H1 (cell line): ENCODE measurements around the gene NRXN2. TPM values are rescaled to one million over a fixed set of nuclear protein-coding genes. Genes with fewer than 3 reads are reported as not detected.

Experiments
- CTCF ChIA-PET: fragments of 300-600 bp; sonication (Branson Sonifier 250); formaldehyde crosslinking; loops from one replicate; lab custom pipeline; 2021; ENCODE audit not compliant: partially characterized antibody; lab: Charles Lee
- POLR2A ChIA-PET: fragments of 300-600 bp; sonication (Branson Sonifier 250); formaldehyde crosslinking; loops from one replicate; lab custom pipeline; 2021; ENCODE audit warnings: inconsistent platforms; ENCODE audit not compliant: partially characterized antibody; lab: Charles Lee
- DNase-seq, 2 experiments: peaks; one replicate each; pipeline versions ENCODE4 v3.0.0 to v3.0.0-alpha.2; 2010 to 2022; ENCODE audit warnings: low spot score in 2 of 2, low read depth in 1 of 2, mixed read lengths in 1 of 2
- FAIRE-seq: peaks from 2 replicates; lab custom pipeline; 2011; peaks lifted over from hg19 to GRCh38; lab: Jason Lieb, UNC
- H2AFZ ChIP-seq: 2 replicates; pipeline ENCODE4 v1.8.1; 2012; ENCODE audit warnings: low read length, inconsistent platforms
- H2AK5ac ChIP-seq: 2 replicates; pipeline ENCODE4 v1.6.1; 2013; ENCODE audit warnings: low read depth, low read length
- H2BK120ac ChIP-seq: replicated peaks from 2 replicates; pipeline ENCODE3; 2013; ENCODE audit warnings: low read depth, low read length, inconsistent platforms
- H2BK12ac ChIP-seq: 2 replicates; pipeline ENCODE4 v1.6.1; 2013; ENCODE audit warnings: low read depth, low read length
- H2BK15ac ChIP-seq: 2 replicates; pipeline ENCODE4 v1.6.1; 2013; ENCODE audit warnings: low read length
- H2BK20ac ChIP-seq: 2 replicates; pipeline ENCODE4 v1.6.1; 2013; ENCODE audit warnings: low read length
- H2BK5ac ChIP-seq: 2 replicates; pipeline ENCODE4 v1.6.1; 2013; ENCODE audit warnings: low read depth, low read length
- H3K14ac ChIP-seq: 2 replicates; pipeline ENCODE4 v1.6.1; 2013; ENCODE audit warnings: inconsistent platforms; ENCODE audit not compliant: insufficient read length
- H3K18ac ChIP-seq: 2 replicates; pipeline ENCODE4 v1.6.1; 2013; ENCODE audit warnings: low read length; ENCODE audit errors: extremely low read depth
- H3K23ac ChIP-seq: 2 replicates; pipeline ENCODE4 v1.6.1; 2013; ENCODE audit warnings: inconsistent platforms; ENCODE audit not compliant: insufficient read length
- H3K23me2 ChIP-seq: 2 replicates; pipeline ENCODE4 v1.6.1; 2013; ENCODE audit warnings: low read depth, low read length
- H3K27ac ChIP-seq: 2 replicates; pipeline ENCODE4 v1.6.1; 2011; ENCODE audit warnings: low read depth, low read length, inconsistent platforms
- H3K27me3 ChIP-seq, 4 experiments: replicated peaks in 1 of 4; 1 replicate in 1 of 4; 2 replicates in 3 of 4; pipeline versions ENCODE4 v1.6.1 to v1.8.1; 2011 to 2013; ENCODE audit warnings: low read length in 3 of 4, mild to moderate bottlenecking in 3 of 4, inconsistent platforms in 2 of 4, mixed read lengths in 2 of 4, moderate library complexity in 1 of 4; ENCODE audit not compliant: control insufficient read depth in 3 of 4, insufficient read depth in 3 of 4; ENCODE audit errors: extremely low read depth in 1 of 4
- H3K36me3 ChIP-seq, 4 experiments: 2 replicates each; pipeline versions ENCODE4 v1.6.1 to v1.8.1; 2011 to 2013; ENCODE audit warnings: mild to moderate bottlenecking in 4 of 4, low read length in 3 of 4, moderate library complexity in 2 of 4, control low read depth in 1 of 4, inconsistent platforms in 1 of 4; ENCODE audit not compliant: insufficient read depth in 4 of 4, control insufficient read depth in 2 of 4
- H3K4ac ChIP-seq: replicated peaks from 2 replicates; pipeline ENCODE3; 2013; ENCODE audit warnings: low read length, low read depth, mixed read lengths, inconsistent platforms; ENCODE audit not compliant: insufficient read length
- H3K4me1 ChIP-seq, 4 experiments: replicated peaks in 1 of 4; 1 replicate in 1 of 4; 2 replicates in 3 of 4; pipeline versions ENCODE4 v1.6.1 to v1.8.1; 2011 to 2013; ENCODE audit warnings: low read length in 3 of 4, inconsistent platforms in 2 of 4, mixed read lengths in 1 of 4; ENCODE audit not compliant: insufficient read depth in 4 of 4, control insufficient read depth in 3 of 4
- H3K4me2 ChIP-seq, 2 experiments: 2 replicates each; pipeline versions ENCODE4 v1.6.1 to v1.8.1; 2011 to 2013; ENCODE audit warnings: low read depth in 2 of 2, low read length in 2 of 2, control low read depth in 1 of 2, inconsistent platforms in 1 of 2, mild to moderate bottlenecking in 1 of 2; ENCODE audit not compliant: insufficient read depth in 1 of 2
- H3K4me3 ChIP-seq, 4 experiments: fragments of 200-600, 300-600 bp in 1 of 4; sonication (generic), shearing (Covaris generic), sonication (Bioruptor Twin) in 1 of 4; 2 replicates each; pipeline versions ENCODE4 v1.5.1 to v1.8.1; 2011 to 2016; ENCODE audit warnings: low read length in 4 of 4, low read depth in 3 of 4, control low read depth in 2 of 4, inconsistent platforms in 2 of 4, mild to moderate bottlenecking in 2 of 4, mixed read lengths in 1 of 4, moderate library complexity in 1 of 4; ENCODE audit not compliant: insufficient read depth in 2 of 4; ENCODE audit errors: extremely low read depth in 1 of 4
- H3K56ac ChIP-seq: replicated peaks from 2 replicates; pipeline ENCODE3; 2013; ENCODE audit warnings: low read depth, mild to moderate bottlenecking, mixed read lengths, low read length, inconsistent platforms; ENCODE audit not compliant: insufficient read length
- H3K79me1 ChIP-seq: 2 replicates; pipeline ENCODE4 v1.6.1; 2013; ENCODE audit warnings: low read depth, low read length, control low read depth
- H3K79me2 ChIP-seq, 2 experiments: 2 replicates each; pipeline versions ENCODE4 v1.6.1 to v1.8.1; 2012 to 2013; ENCODE audit warnings: low read length in 2 of 2, mild to moderate bottlenecking in 2 of 2, inconsistent platforms in 1 of 2; ENCODE audit not compliant: insufficient read depth in 2 of 2, control insufficient read depth in 1 of 2
- H3K9ac ChIP-seq, 4 experiments: replicated peaks in 1 of 4; 1 replicate in 1 of 4; 2 replicates in 3 of 4; pipeline versions ENCODE4 v1.6.1 to v1.8.1; 2011 to 2013; ENCODE audit warnings: low read depth in 3 of 4, low read length in 3 of 4, control low read depth in 2 of 4, mild to moderate bottlenecking in 2 of 4, moderate library complexity in 2 of 4, inconsistent platforms in 1 of 4; ENCODE audit errors: extremely low read depth in 1 of 4
- H3K9me3 ChIP-seq, 2 experiments: 2 replicates each; pipeline versions ENCODE4 v1.6.1 to v1.8.1; 2012 to 2013; ENCODE audit warnings: mild to moderate bottlenecking in 2 of 2, moderate library complexity in 2 of 2, control low read depth in 1 of 2, inconsistent platforms in 1 of 2, low read depth in 1 of 2, low read length in 1 of 2, mixed read lengths in 1 of 2; ENCODE audit not compliant: insufficient read depth in 2 of 2
- H4K20me1 ChIP-seq, 2 experiments: replicated peaks in 1 of 2; 2 replicates each; pipeline versions ENCODE3 to v1.8.1; 2011 to 2013; ENCODE audit warnings: inconsistent platforms in 2 of 2, low read length in 2 of 2, mild to moderate bottlenecking in 1 of 2; ENCODE audit not compliant: insufficient read depth in 2 of 2, control insufficient read depth in 1 of 2
- H4K5ac ChIP-seq: 2 replicates; pipeline ENCODE4 v1.6.1; 2013; ENCODE audit warnings: low read length, low read depth, mixed read lengths, inconsistent platforms; ENCODE audit not compliant: insufficient read length
- H4K8ac ChIP-seq: 2 replicates; pipeline ENCODE4 v1.8.0; 2013; ENCODE audit warnings: mild to moderate bottlenecking, moderate library complexity, low read length, inconsistent platforms; ENCODE audit not compliant: insufficient read depth; ENCODE audit errors: extremely low read depth
- H4K91ac ChIP-seq: replicated peaks from 2 replicates; pipeline ENCODE3; 2013; ENCODE audit warnings: low read length, mixed read lengths, inconsistent platforms; ENCODE audit not compliant: insufficient read length
- CHD2 ChIP-seq: IDR thresholded peaks from 2 replicates; pipeline ENCODE4 v1.6.1; 2012; ENCODE audit warnings: low read length, improper control_type of control experiment
- GTF2F1 ChIP-seq: IDR thresholded peaks from 2 replicates; pipeline ENCODE4 v1.6.1; 2012; ENCODE audit warnings: low read depth, low read length, improper control_type of control experiment, borderline replicate concordance
- HDAC6 ChIP-seq: IDR thresholded peaks from one replicate; pipeline ENCODE4 v1.7.1; 2012; ENCODE audit warnings: low read depth, mild to moderate bottlenecking, inconsistent platforms, low read length, moderate library complexity
- POLR2A ChIP-seq, 2 experiments: IDR thresholded peaks; 1 replicate in 1 of 2; 2 replicates in 1 of 2; pipeline ENCODE4 v1.6.1; 2011; ENCODE audit warnings: low read depth in 2 of 2, low read length in 2 of 2, mild to moderate bottlenecking in 2 of 2; ENCODE audit errors: control extremely low read depth in 1 of 2
- WGBS, 2 experiments: shearing (Covaris generic) in 1 of 2; methylation state at CpG; one replicate each; pipeline versions ENCODE4 v1.1.6 to v1.1.7; 2013 to 2015; ENCODE audit warnings: low lambda C conversion rate in 2 of 2, mixed read lengths in 2 of 2, inconsistent platforms in 1 of 2, low coverage in 1 of 2, missing lambda C conversion rate in 1 of 2; ENCODE audit not compliant: insufficient replicate concordance in 2 of 2, insufficient coverage in 1 of 2, insufficient read length in 1 of 2; ENCODE audit errors: extremely low coverage in 1 of 2, missing lambda C conversion rate in 1 of 2; 5-methylcytosine and 5-hydroxymethylcytosine counted together
- polyA plus RNA-seq, 7 experiments: library from polyadenylated mRNA; depleted of rRNA in 3 of 7; stranded (reverse) in 5 of 7; unstranded in 2 of 7; fragments of >200 nt in 5 of 7; fragments of 200-250 nt in 2 of 7; gene quantifications; 1 replicate in 5 of 7; 2 replicates in 1 of 7; 4 replicates in 1 of 7; pipeline versions ENCODE4 v1.2.1 to v1.2.3, GENCODE V29; 2011 to 2013; ENCODE audit warnings: missing spikeins in 2 of 7, mixed read lengths in 2 of 7
- total RNA-seq: library from RNA; stranded (reverse); fragmentation: NEBNext Ultra II Directional; extraction: Animal tissue kit (Norgen Biotek cat#: 25700); gene quantifications from 2 replicates; pipeline ENCODE4 v1.2.1, GENCODE V29; 2021
- TF ChIP-seq, protein P1 (sequence below): IDR thresholded peaks from 2 replicates; pipeline ENCODE4 v1.6.1; 2012; ENCODE audit warnings: inconsistent platforms

NRXN2 gene
- total and polyA plus RNA-seq, 2 of the 8 experiments (the other 6 are each of a cell fraction or from before 2014, with no cell fraction given) = 1.3 to 11.5 TPM

DNA sequence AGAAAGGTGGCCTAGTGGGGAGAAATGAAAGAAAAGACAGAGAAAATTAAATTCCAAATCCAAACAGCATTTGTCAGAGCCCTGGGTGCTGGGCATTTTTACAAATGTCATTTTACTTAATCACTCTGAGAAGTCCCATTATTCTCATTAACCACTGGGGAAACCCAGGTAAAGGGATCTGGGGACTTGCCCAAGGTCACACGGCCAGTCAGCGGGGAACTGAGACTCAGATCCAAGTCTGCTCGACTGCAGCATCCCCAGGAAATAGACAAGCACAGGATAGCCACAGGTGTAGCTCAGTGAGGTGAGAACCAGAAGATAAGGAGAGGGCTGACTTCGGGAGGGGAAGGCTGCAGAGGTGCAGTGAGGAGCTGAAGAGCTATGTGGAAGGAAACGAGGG is 7.9 kb downstream of the NRXN2 start:
- Histone ChIP-seq H3K79me2 (no peaks in the 10 kb centered on the region), H4K91ac (no peak overlapping the region), H3K4me3 (no peak overlapping the region), H3K4ac (no peak overlapping the region), H2BK15ac (no peak overlapping the region), H2BK5ac (no peak overlapping the region), H2BK20ac (no peak overlapping the region), H4K20me1 (peaks cover 2 to 4% of the 10 kb centered on the region in 2 experiments), H3K23ac (no peak overlapping the region), H3K56ac (no peak overlapping the region), H3K9ac (no peak overlapping the region), H3K23me2 (peaks cover 12% of the 10 kb centered on the region; the same call in 1 of the 2 replicates), H3K4me2 (no peak overlapping the region), H2AFZ (no peak overlapping the region), H4K8ac (0 out of 2 replicates have a peak overlapping the region, but pooled peaks have one; percentile 29), H3K9me3 (no peaks in the 10 kb centered on the region), H2AK5ac (no peak overlapping the region), H3K79me1 (no peaks in the 10 kb centered on the region; the same call in 1 of the 2 replicates), H3K18ac (no peak overlapping the region), H2BK12ac (no peak overlapping the region), H3K36me3 (peaks cover 0 to 3% (median 0%) of the 10 kb centered on the region in 4 experiments; a peak in 1 of 8 replicates), H3K27me3 (peaks cover 12 to 49% (median 33%) of the 10 kb centered on the region in 4 experiments), H3K27ac (no peak overlapping the region), H2BK120ac (no peak overlapping the region), H3K4me1 (peaks cover 11 to 28% (median 20%) of the 10 kb centered on the region in 4 experiments), H4K5ac (no peak overlapping the region), H3K14ac (no peak overlapping the region)
- no peak for FAIRE-seq
- ChIA-PET POLR2A (interaction anchor here (1.4 to 3.6 kb wide), 4 partner anchors 11 to 21 kb away, joined by 4 to 22 read pairs (median 4); no protein-coding TSS in a partner anchor), CTCF (interaction anchor here (0.6 to 4.0 kb wide), 7 partner anchors 10 to 492 kb away, joined by 3 to 27 read pairs (median 4); no protein-coding TSS in a partner anchor)
- DNase-seq = no peak
- 70% methylated on average over 5 of the region's 5 CpGs; no CpG with 5 or more reads in 1 of the 2 experiments for WGBS, 2 experiments
- TF ChIP-seq CHD2 (no peak), POLR2A (IDR thresholded peaks at IDR 0.05; ENCODE audit: control extremely low read depth in 1 of 2, low read depth in 2 of 2, low read length in 2 of 2) (no peak), GTF2F1 (no peak), HDAC6 (no peak)
- TF ChIP-seq, protein P1, sequence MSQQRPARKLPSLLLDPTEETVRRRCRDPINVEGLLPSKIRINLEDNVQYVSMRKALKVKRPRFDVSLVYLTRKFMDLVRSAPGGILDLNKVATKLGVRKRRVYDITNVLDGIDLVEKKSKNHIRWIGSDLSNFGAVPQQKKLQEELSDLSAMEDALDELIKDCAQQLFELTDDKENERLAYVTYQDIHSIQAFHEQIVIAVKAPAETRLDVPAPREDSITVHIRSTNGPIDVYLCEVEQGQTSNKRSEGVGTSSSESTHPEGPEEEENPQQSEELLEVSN = no peak
